Neural cell (in vitro differentiated cells): ENCODE data around the gene ANKS1B. TPM values are rescaled to one million over a fixed set of nuclear protein-coding genes. Genes with fewer than 3 reads are reported as not detected.
"Not testable (repeated sequence)": the region's sequence is repeated elsewhere in the genome, so short reads cannot be mapped to it uniquely, and the experiment has no call there.

Experiments used
- H2AFZ ChIP-seq: fragments of 200-600, 300-800 bp; sonication (generic), shearing (Covaris generic); 2 replicates; pipeline ENCODE4 v1.6.0; 2014; ENCODE audit warnings: low read depth, mild to moderate bottlenecking, antibody characterized with exemption, low read length, moderate library complexity
- H3F3A ChIP-seq: fragments of 200-600 bp; shearing (Covaris generic); 2 replicates; pipeline ENCODE4 v1.6.1; 2016; ENCODE audit warnings: mild to moderate bottlenecking, moderate library complexity, mixed read lengths, antibody characterized with exemption, low read length; ENCODE audit not compliant: insufficient read depth, poor library complexity, severe bottlenecking
- H3K27ac ChIP-seq: fragments of 200-600, 300-800 bp; sonication (generic), shearing (Covaris generic); 2 replicates; pipeline ENCODE4 v1.5.1; 2014; ENCODE audit warnings: mild to moderate bottlenecking, low read length, moderate library complexity
- H3K27me3 ChIP-seq: fragments of 300-800, 200-600 bp; sonication (generic), shearing (Covaris generic); 2 replicates; pipeline ENCODE4 v1.6.0; 2014; ENCODE audit warnings: mild to moderate bottlenecking, low read depth, low read length, moderate library complexity; ENCODE audit not compliant: insufficient read depth
- H3K36me3 ChIP-seq: fragments of 300-800, 200-600 bp; sonication (generic), shearing (Covaris generic); 2 replicates; pipeline ENCODE4 v1.5.1; 2014; ENCODE audit warnings: mild to moderate bottlenecking, antibody characterized with exemption, low read length, moderate library complexity; ENCODE audit not compliant: insufficient read depth
- H3K4me2 ChIP-seq: fragments of 300-800, 200-600 bp; sonication (generic), shearing (Covaris generic); 2 replicates; pipeline ENCODE4 v1.6.0; 2014; ENCODE audit warnings: mild to moderate bottlenecking, low read length
- H3K4me3 ChIP-seq: fragments of 300-800, 200-600 bp; sonication (generic), shearing (Covaris generic); 2 replicates; pipeline ENCODE4 v1.5.1; 2014; ENCODE audit warnings: mild to moderate bottlenecking, low read length, moderate library complexity
- H3K79me2 ChIP-seq: fragments of 200-600 bp; shearing (Covaris generic); replicated peaks from 2 replicates; pipeline ENCODE4 v1.6.0; 2014; ENCODE audit warnings: mild to moderate bottlenecking, low read length, moderate library complexity; ENCODE audit not compliant: insufficient read depth
- H3K9ac ChIP-seq: fragments of 300-800, 200-600 bp; sonication (generic), shearing (Covaris generic); 2 replicates; pipeline ENCODE4 v1.6.1; 2016; ENCODE audit warnings: mild to moderate bottlenecking, low read length, mixed read lengths
- H3K9me2 ChIP-seq: fragments of 200-600 bp; shearing (Covaris generic); 2 replicates; pipeline ENCODE4 v1.6.1; 2016; ENCODE audit warnings: mild to moderate bottlenecking, low read length, mixed read lengths; ENCODE audit not compliant: insufficient read depth
- H3K9me3 ChIP-seq: fragments of 200-600, 300-800 bp; sonication (generic), shearing (Covaris generic); 2 replicates; pipeline ENCODE4 v1.6.1; 2016; ENCODE audit warnings: mild to moderate bottlenecking, mixed run types, low read length, moderate library complexity, mixed read lengths
- H4K20me1 ChIP-seq: fragments of 200-600 bp; shearing (Covaris generic); 2 replicates; pipeline ENCODE4 v1.6.1; 2016; ENCODE audit warnings: mild to moderate bottlenecking, mixed run types; ENCODE audit not compliant: insufficient read depth
- CTCF ChIP-seq: fragments of 450-650 bp; IDR thresholded peaks from 2 replicates; pipeline ENCODE4 v1.5.1; 2014; ENCODE audit warnings: antibody characterized with exemption, mild to moderate bottlenecking, moderate library complexity; ENCODE audit not compliant: poor library complexity, severe bottlenecking
- EP300 ChIP-seq: fragments of 450-650 bp; conservative IDR thresholded peaks from 2 replicates; pipeline ENCODE4 v1.6.1; 2014; ENCODE audit warnings: antibody characterized with exemption, mild to moderate bottlenecking, moderate library complexity; ENCODE audit not compliant: poor library complexity, severe bottlenecking
- EZH2 ChIP-seq: fragments of 200-600, 300-800 bp; shearing (Covaris generic), sonication (generic); IDR thresholded peaks from 2 replicates; pipeline ENCODE4 v1.6.1; 2014; ENCODE audit warnings: antibody characterized with exemption, low read length, borderline replicate concordance, mild to moderate bottlenecking; ENCODE audit not compliant: insufficient read depth, poor library complexity, severe bottlenecking
- MXI1 ChIP-seq: fragments of 450-650 bp; conservative IDR thresholded peaks from 2 replicates; pipeline ENCODE4 v1.6.1; 2014; ENCODE audit warnings: antibody characterized with exemption, mild to moderate bottlenecking; ENCODE audit not compliant: poor library complexity, severe bottlenecking
- POLR2AphosphoS5 ChIP-seq: IDR thresholded peaks from 2 replicates; pipeline ENCODE4 v1.6.1; 2012
- RAD21 ChIP-seq: fragments of 450-650 bp; conservative IDR thresholded peaks from 2 replicates; pipeline ENCODE4 v1.6.1; 2014; ENCODE audit warnings: antibody characterized with exemption, mild to moderate bottlenecking, moderate library complexity
- REST ChIP-seq: IDR thresholded peaks from 2 replicates; pipeline ENCODE4 v1.6.1; 2012; ENCODE audit warnings: borderline replicate concordance
- SMC3 ChIP-seq: fragments of 450-650 bp; conservative IDR thresholded peaks from 2 replicates; pipeline ENCODE4 v1.6.1; 2014; ENCODE audit warnings: antibody characterized with exemption, mild to moderate bottlenecking, moderate library complexity; ENCODE audit not compliant: poor library complexity
- TAF1 ChIP-seq: IDR thresholded peaks from 2 replicates; pipeline ENCODE4 v1.6.1; 2012; ENCODE audit warnings: low read depth
- polyA plus RNA-seq: library from polyadenylated mRNA; depleted of rRNA; stranded (reverse); fragments of >200 nt; gene quantifications from 2 replicates; pipeline ENCODE4 v1.2.3, GENCODE V29; 2014

ANKS1B gene
- polyA plus RNA-seq, 1 donor from 2014 or later: 65.6 TPM

- not testable (repeated sequence) for H3K79me2 ChIP-seq, H3K27ac ChIP-seq, H3K9me3 ChIP-seq, H3K9ac ChIP-seq, H4K20me1 ChIP-seq, H3K4me3 ChIP-seq, H3K27me3 ChIP-seq, H3K4me2 ChIP-seq, H3F3A ChIP-seq, H2AFZ ChIP-seq, H3K9me2 ChIP-seq
- H3K36me3 ChIP-seq: peaks cover 11% of the 10 kb centered on the region
These were observed 1228.9 kb downstream of the ANKS1B start for GRCh38 chr12:98755855-98756254.

- TF ChIP-seq REST (no peak), EP300 (no peak), MXI1 (no peak), POLR2AphosphoS5 (no peak), SMC3 (no peak), TAF1 (no peak), RAD21 (no peak), CTCF (no peak), EZH2 (no peak)
- H3K79me2 ChIP-seq: no peaks in the 10 kb centered on the region
- H3F3A ChIP-seq: no peaks in the 10 kb centered on the region
- no peaks in the 10 kb centered on the region for H3K27me3 ChIP-seq
- H3K9ac ChIP-seq: no peak overlapping the region
- H3K4me2 ChIP-seq: no peak overlapping the region
- peaks cover 15% of the 10 kb centered on the region for H3K36me3 ChIP-seq
- no peak overlapping the region for H3K4me3 ChIP-seq
- H3K9me2 ChIP-seq: no peaks in the 10 kb centered on the region
- H2AFZ ChIP-seq: no peak overlapping the region
- no peaks in the 10 kb centered on the region for H4K20me1 ChIP-seq
- H3K9me3 ChIP-seq: no peaks in the 10 kb centered on the region
- H3K27ac ChIP-seq: no peak overlapping the region
These were observed 1230.6 kb downstream of the ANKS1B start for GRCh38 chr12:98754095-98754494.

GRCh38 chr12:98752726-98753125 lies 1232.0 kb downstream of the ANKS1B start:
- no peak overlapping the region for H2AFZ ChIP-seq
- H3K4me2 ChIP-seq: no peak overlapping the region
- H3K9ac ChIP-seq: no peak overlapping the region
- H3K27ac ChIP-seq: no peak overlapping the region
- H3F3A ChIP-seq: no peaks in the 10 kb centered on the region
- no peaks in the 10 kb centered on the region for H3K9me3 ChIP-seq
- H4K20me1 ChIP-seq: no peaks in the 10 kb centered on the region
- TF ChIP-seq TAF1 (no peak), RAD21 (no peak), SMC3 (no peak), REST (no peak), EZH2 (no peak), MXI1 (no peak), POLR2AphosphoS5 (no peak), CTCF (no peak), EP300 (no peak)
- no peaks in the 10 kb centered on the region for H3K9me2 ChIP-seq
- H3K79me2 ChIP-seq: no peaks in the 10 kb centered on the region
- no peak overlapping the region for H3K4me3 ChIP-seq
- peaks cover 15% of the 10 kb centered on the region for H3K36me3 ChIP-seq
- no peaks in the 10 kb centered on the region for H3K27me3 ChIP-seq
